H1 (cell line): Measurements from ENCODE around the gene EPHA10. TPM values are rescaled to one million over a fixed set of nuclear protein-coding genes. Genes with fewer than 3 reads are reported as not detected.

ENCODE experiments used
- CHD7 ChIP-seq: fragments of 300-600 bp; sonication (generic); IDR thresholded peaks from 2 replicates; pipeline ENCODE4 v1.7.1; 2012; ENCODE audit warnings: low read length, moderate library complexity, mild to moderate bottlenecking, inconsistent platforms; ENCODE audit not compliant: insufficient replicate concordance
- SIX5 ChIP-seq: IDR thresholded peaks from 2 replicates; pipeline ENCODE4 v1.6.1; 2011; ENCODE audit warnings: mild to moderate bottlenecking, low read depth, low read length
- SRF ChIP-seq: IDR thresholded peaks from 2 replicates; pipeline ENCODE4 v1.6.1; 2011; ENCODE audit warnings: mild to moderate bottlenecking, low read depth, low read length, moderate library complexity
- polyA plus RNA-seq, 7 experiments: library from polyadenylated mRNA; depleted of rRNA in 3 of 7; stranded (reverse) in 5 of 7; unstranded in 2 of 7; fragments of >200 nt in 5 of 7; fragments of 200-250 nt in 2 of 7; gene quantifications; 1 replicate in 5 of 7; 2 replicates in 1 of 7; 4 replicates in 1 of 7; pipeline versions ENCODE4 v1.2.1 to v1.2.3, GENCODE V29; 2011 to 2013; ENCODE audit warnings: missing spikeins in 2 of 7, mixed read lengths in 2 of 7
- total RNA-seq: library from RNA; stranded (reverse); fragmentation: NEBNext Ultra II Directional; extraction: Animal tissue kit (Norgen Biotek cat#: 25700); gene quantifications from 2 replicates; pipeline ENCODE4 v1.2.1, GENCODE V29; 2021

EPHA10 gene
- total and polyA plus RNA-seq, 2 of the 8 experiments (the other 6 are each of a cell fraction or from before 2014, with no cell fraction given): 0.54 to 1.0 TPM

GRCh38 chr1:37778654-37779053 lies 13.7 kb upstream of the EPHA10 start (continued):
- TF ChIP-seq SIX5 (no peak), SRF (no peak), CHD7 (no peak)
